HG03064 (cell line): ENCODE results near the gene CXXC1.
"Not testable (repeated sequence)": the region's sequence is repeated elsewhere in the genome, so short reads cannot be mapped to it uniquely, and the experiment has no call there.

Experiments used
- ATAC-seq: cut with Tn5 transposase; IDR thresholded peaks from one replicate; pipeline ENCODE4 v1.9.1; 2021; ENCODE audit warnings: low read depth; ENCODE audit not compliant: unreplicated experiment

CXXC1 gene

GRCh38 chr18:50276452-50276851, 11.0 kb downstream of the CXXC1 start:
- no peak for ATAC-seq

- ATAC-seq = no peak
Measured at GRCh38 chr18:50275503-50276036, 11.9 kb downstream of the CXXC1 start.

GRCh38 chr18:50274941-50275340, 12.6 kb downstream of the CXXC1 start:
- no peak for ATAC-seq

- no peak for ATAC-seq
Measured at GRCh38 chr18:50274044-50274442, 13.4 kb downstream of the CXXC1 start.

- ATAC-seq = no peak
Measured at GRCh38 chr18:50273203-50274043, 14.1 kb downstream of the CXXC1 start.

GRCh38 chr18:50272568-50272967, 14.9 kb downstream of the CXXC1 start:
- ATAC-seq = no peak

GRCh38 chr18:50268022-50268747, 19.3 kb downstream of the CXXC1 start:
- peak; percentile 69 for ATAC-seq

GRCh38 chr18:50266248-50266704, 21.2 kb downstream of the CXXC1 start, which contains the start of gene CFAP53:
Gene CFAP53 (minus strand): TSS chr18:50266495. CDS start chr18:50266404, 91 bp downstream.
- ATAC-seq = peak; percentile 82

GRCh38 chr18:50262977-50263376, 24.5 kb downstream of the CXXC1 start:
- ATAC-seq = no peak

- ATAC-seq = no peak
Measured at GRCh38 chr18:50250935-50251334, 36.6 kb downstream of the CXXC1 start.

- ATAC-seq = no peak
Measured at GRCh38 chr18:50249576-50249975, 37.9 kb downstream of the CXXC1 start.

- ATAC-seq = no peak
Measured at GRCh38 chr18:50247561-50247960, 39.9 kb downstream of the CXXC1 start.

GRCh38 chr18:50241768-50242167, 45.7 kb downstream of the CXXC1 start:
- not testable (repeated sequence) for ATAC-seq

GRCh38 chr18:50240080-50240563, 47.4 kb downstream of the CXXC1 start:
- no peak for ATAC-seq

GRCh38 chr18:50232419-50232818, 55.1 kb downstream of the CXXC1 start:
- no peak for ATAC-seq
